GM23338 (cell line): ENCODE measurements around the gene PLXNA2. TPM values are rescaled to one million over a fixed set of nuclear protein-coding genes. Genes with fewer than 3 reads are reported as not detected.

Source experiments
- ATAC-seq: fragments of 200-7000 bp; cut with Tn5 transposase; 3 replicates; pipeline ENCODE4 v1.9.1; 2020
- DNase-seq: peaks from one replicate; pipeline ENCODE4 v3.0.0-alpha.2; 2015; ENCODE audit warnings: low spot score
- H2AFZ ChIP-seq: fragments of 200-600 bp; sonication (generic); 2 replicates; pipeline ENCODE4 v1.8.0; 2016; ENCODE audit warnings: antibody characterized with exemption, mild to moderate bottlenecking, moderate library complexity
- H3F3A ChIP-seq: fragments of 200-600 bp; sonication (generic); replicated peaks from 2 replicates; pipeline ENCODE4 v1.8.0; 2017; ENCODE audit warnings: antibody characterized with exemption, mixed run types, low read depth
- H3K27ac ChIP-seq: fragments of 200-600 bp; sonication (generic); 2 replicates; pipeline ENCODE4 v1.6.1; 2016; ENCODE audit warnings: low read depth
- H3K27me3 ChIP-seq: fragments of 200-600 bp; sonication (generic); 2 replicates; pipeline ENCODE4 v1.8.0; 2016; ENCODE audit warnings: mild to moderate bottlenecking, mixed run types, moderate library complexity; ENCODE audit not compliant: insufficient read depth
- H3K36me3 ChIP-seq: fragments of 200-600 bp; sonication (generic); 2 replicates; pipeline ENCODE4 v1.8.0; 2016; ENCODE audit warnings: mild to moderate bottlenecking; ENCODE audit not compliant: insufficient read depth
- H3K4me1 ChIP-seq: fragments of 200-600 bp; sonication (generic); 2 replicates; pipeline ENCODE4 v1.8.0; 2016; ENCODE audit warnings: mild to moderate bottlenecking, moderate library complexity; ENCODE audit not compliant: insufficient read depth
- H3K4me2 ChIP-seq: fragments of 200-600 bp; sonication (generic); 2 replicates; pipeline ENCODE4 v1.7.1; 2017; ENCODE audit warnings: mixed run types
- H3K4me3 ChIP-seq: fragments of 200-600 bp; sonication (generic); 2 replicates; pipeline ENCODE4 v1.6.1; 2016; ENCODE audit warnings: mixed run types
- H3K79me2 ChIP-seq: fragments of 200-600 bp; sonication (generic); replicated peaks from 2 replicates; pipeline ENCODE4 v1.8.0; 2017; ENCODE audit warnings: mild to moderate bottlenecking; ENCODE audit not compliant: insufficient read depth
- H3K9me2 ChIP-seq: fragments of 200-600 bp; sonication (generic); 2 replicates; pipeline ENCODE4 v1.8.0; 2017; ENCODE audit not compliant: insufficient read depth
- H4K20me1 ChIP-seq: fragments of 200-600 bp; sonication (generic); replicated peaks from 2 replicates; pipeline ENCODE4 v1.8.0; 2017; ENCODE audit warnings: mild to moderate bottlenecking; ENCODE audit not compliant: insufficient read depth
- H3K27ac Mint-ChIP-seq: 2 replicates; pipeline ENCODE4 v1.8.0; 2020; ENCODE audit warnings: inconsistent platforms, mild to moderate bottlenecking, moderate library complexity, mixed read lengths
- H3K27me3 Mint-ChIP-seq: 3 replicates; pipeline ENCODE4 v1.8.0; 2022; ENCODE audit warnings: low read depth, mild to moderate bottlenecking, moderate library complexity, mixed read lengths, inconsistent platforms; ENCODE audit not compliant: insufficient read depth, poor library complexity
- H3K36me3 Mint-ChIP-seq: 3 replicates; pipeline ENCODE4 v1.8.0; 2021; ENCODE audit warnings: low read depth, mild to moderate bottlenecking, inconsistent platforms, moderate library complexity, mixed read lengths
- H3K4me1 Mint-ChIP-seq: 3 replicates; pipeline ENCODE4 v1.8.0; 2020; ENCODE audit warnings: mild to moderate bottlenecking, inconsistent platforms, mixed read lengths
- H3K4me3 Mint-ChIP-seq: 3 replicates; pipeline ENCODE4 v1.8.0; 2021; ENCODE audit warnings: moderate library complexity, mild to moderate bottlenecking, inconsistent platforms, mixed read lengths
- H3K9me3 Mint-ChIP-seq: 3 replicates; pipeline ENCODE4 v1.8.0; 2020; ENCODE audit warnings: moderate library complexity, mild to moderate bottlenecking, inconsistent platforms, mixed read lengths
- CREB1 ChIP-seq: fragments of 250-450 bp; sonication (Bioruptor Pico); IDR thresholded peaks from 2 replicates; pipeline ENCODE4 v1.5.0; 2020; ENCODE audit warnings: low read depth, mild to moderate bottlenecking, moderate library complexity
- CTCF ChIP-seq, 2 experiments: fragments of 200-600 bp in 1 of 2; sonication (generic) in 1 of 2; conservative IDR thresholded peaks; 2 replicates each; pipeline versions ENCODE4 v1.5.1 to v1.6.1; 2016 to 2017; ENCODE audit warnings: antibody characterized with exemption in 2 of 2, low read depth in 2 of 2, mild to moderate bottlenecking in 2 of 2, moderate library complexity in 1 of 2
- ETS1 ChIP-seq: IDR thresholded peaks from 2 replicates; pipeline ENCODE4 v1.6.1; 2016; ENCODE audit warnings: antibody characterized with exemption
- EZH2 ChIP-seq: fragments of 200-600 bp; sonication (generic); IDR thresholded peaks from one replicate; pipeline ENCODE4 v1.8.0; 2017; ENCODE audit warnings: antibody characterized with exemption, mild to moderate bottlenecking, low read depth; ENCODE audit not compliant: unreplicated experiment
- EZH2phosphoT487 ChIP-seq: fragments of 200-600 bp; sonication (generic); IDR thresholded peaks from one replicate; pipeline ENCODE4 v1.8.1; 2018; ENCODE audit warnings: antibody characterized with exemption; ENCODE audit not compliant: unreplicated experiment
- JUNB ChIP-seq: IDR thresholded peaks from one replicate; pipeline ENCODE4 v1.6.1; 2016; ENCODE audit warnings: antibody characterized with exemption; ENCODE audit not compliant: unreplicated experiment
- NANOG ChIP-seq: IDR thresholded peaks from 2 replicates; pipeline ENCODE4 v1.6.1; 2016; ENCODE audit warnings: antibody characterized with exemption, borderline replicate concordance
- POLR2AphosphoS5 ChIP-seq: IDR thresholded peaks from 2 replicates; pipeline ENCODE4 v1.6.1; 2016; ENCODE audit warnings: antibody characterized with exemption, low read depth
- STAT1 ChIP-seq: IDR thresholded peaks from one replicate; pipeline ENCODE4 v1.6.1; 2016; ENCODE audit warnings: antibody characterized with exemption; ENCODE audit not compliant: unreplicated experiment
- ZNF114 ChIP-seq: fragments of 250-450 bp; sonication (Bioruptor Pico); IDR thresholded peaks from 2 replicates; pipeline ENCODE4 v1.5.0; 2020; ENCODE audit warnings: mild to moderate bottlenecking, moderate library complexity
- ZNF331 ChIP-seq: fragments of 250-450 bp; sonication (Bioruptor Pico); IDR thresholded peaks from 2 replicates; pipeline ENCODE4 v1.5.0; 2020; ENCODE audit warnings: low read depth, mild to moderate bottlenecking, moderate library complexity
- polyA plus RNA-seq: library from polyadenylated mRNA; unstranded; fragments of >200 nt; fragmentation: Nextera tagmentation; extraction: Ambion mirVana; gene quantifications from 2 replicates; pipeline ENCODE4 v1.2.1, GENCODE V29; 2016
- total RNA-seq: library from RNA; depleted of rRNA; stranded (reverse); fragments of >200 nt; shearing (Covaris generic); gene quantifications from 2 replicates; pipeline ENCODE4 v1.2.3, GENCODE V29; 2014
- TF ChIP-seq, protein P1 (sequence below): IDR thresholded peaks from one replicate; pipeline ENCODE4 v1.6.1; 2018; ENCODE audit warnings: antibody characterized with exemption; ENCODE audit not compliant: unreplicated experiment
- TF ChIP-seq, protein P2 (sequence below): fragments of 250-450 bp; sonication (Bioruptor Pico); IDR thresholded peaks from 2 replicates; pipeline ENCODE4 v1.5.0; 2020; ENCODE audit warnings: mild to moderate bottlenecking, moderate library complexity

The PLXNA2 gene
- total and polyA plus RNA-seq, 2 experiments from 2014 or later, result 0.40 to 1.8 TPM

- no peak overlapping the region for H3K4me2 ChIP-seq
- H3K36me3 Mint-ChIP-seq, result no peaks in the 10 kb centered on the region
- ATAC-seq, result no peak
- no peaks in the 10 kb centered on the region for H4K20me1 ChIP-seq
- peaks cover 4% of the 10 kb centered on the region for H3K27me3 Mint-ChIP-seq
- no peak overlapping the region for H3K4me3 ChIP-seq
- H3F3A ChIP-seq, result no peaks in the 10 kb centered on the region
- no peaks in the 10 kb centered on the region for H3K27me3 ChIP-seq
- no peaks in the 10 kb centered on the region for H3K4me1 ChIP-seq
- no peaks in the 10 kb centered on the region for H3K9me2 ChIP-seq
- no peaks in the 10 kb centered on the region; the same call in 2 of the 3 replicates for H3K4me1 Mint-ChIP-seq
- H2AFZ ChIP-seq, result no peak overlapping the region
- no peaks in the 10 kb centered on the region for H3K9me3 Mint-ChIP-seq
- H3K4me3 Mint-ChIP-seq, result no peak overlapping the region
- H3K27ac ChIP-seq, result no peak overlapping the region
- TF ChIP-seq CTCF (conservative IDR thresholded peaks at IDR 0.05; ENCODE audit: low read depth in 2 of 2) (no peak), ZNF114 (CRISPR knock-in tag) (no peak), EZH2phosphoT487 (no peak), ETS1 (no peak), NANOG (no peak), STAT1 (no peak), ZNF331 (no peak), CREB1 (no peak), POLR2AphosphoS5 (no peak), EZH2 (no peak), JUNB (no peak)
- TF ChIP-seq, protein P1, sequence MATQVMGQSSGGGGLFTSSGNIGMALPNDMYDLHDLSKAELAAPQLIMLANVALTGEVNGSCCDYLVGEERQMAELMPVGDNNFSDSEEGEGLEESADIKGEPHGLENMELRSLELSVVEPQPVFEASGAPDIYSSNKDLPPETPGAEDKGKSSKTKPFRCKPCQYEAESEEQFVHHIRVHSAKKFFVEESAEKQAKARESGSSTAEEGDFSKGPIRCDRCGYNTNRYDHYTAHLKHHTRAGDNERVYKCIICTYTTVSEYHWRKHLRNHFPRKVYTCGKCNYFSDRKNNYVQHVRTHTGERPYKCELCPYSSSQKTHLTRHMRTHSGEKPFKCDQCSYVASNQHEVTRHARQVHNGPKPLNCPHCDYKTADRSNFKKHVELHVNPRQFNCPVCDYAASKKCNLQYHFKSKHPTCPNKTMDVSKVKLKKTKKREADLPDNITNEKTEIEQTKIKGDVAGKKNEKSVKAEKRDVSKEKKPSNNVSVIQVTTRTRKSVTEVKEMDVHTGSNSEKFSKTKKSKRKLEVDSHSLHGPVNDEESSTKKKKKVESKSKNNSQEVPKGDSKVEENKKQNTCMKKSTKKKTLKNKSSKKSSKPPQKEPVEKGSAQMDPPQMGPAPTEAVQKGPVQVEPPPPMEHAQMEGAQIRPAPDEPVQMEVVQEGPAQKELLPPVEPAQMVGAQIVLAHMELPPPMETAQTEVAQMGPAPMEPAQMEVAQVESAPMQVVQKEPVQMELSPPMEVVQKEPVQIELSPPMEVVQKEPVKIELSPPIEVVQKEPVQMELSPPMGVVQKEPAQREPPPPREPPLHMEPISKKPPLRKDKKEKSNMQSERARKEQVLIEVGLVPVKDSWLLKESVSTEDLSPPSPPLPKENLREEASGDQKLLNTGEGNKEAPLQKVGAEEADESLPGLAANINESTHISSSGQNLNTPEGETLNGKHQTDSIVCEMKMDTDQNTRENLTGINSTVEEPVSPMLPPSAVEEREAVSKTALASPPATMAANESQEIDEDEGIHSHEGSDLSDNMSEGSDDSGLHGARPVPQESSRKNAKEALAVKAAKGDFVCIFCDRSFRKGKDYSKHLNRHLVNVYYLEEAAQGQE, result no peak
- TF ChIP-seq, protein P2, sequence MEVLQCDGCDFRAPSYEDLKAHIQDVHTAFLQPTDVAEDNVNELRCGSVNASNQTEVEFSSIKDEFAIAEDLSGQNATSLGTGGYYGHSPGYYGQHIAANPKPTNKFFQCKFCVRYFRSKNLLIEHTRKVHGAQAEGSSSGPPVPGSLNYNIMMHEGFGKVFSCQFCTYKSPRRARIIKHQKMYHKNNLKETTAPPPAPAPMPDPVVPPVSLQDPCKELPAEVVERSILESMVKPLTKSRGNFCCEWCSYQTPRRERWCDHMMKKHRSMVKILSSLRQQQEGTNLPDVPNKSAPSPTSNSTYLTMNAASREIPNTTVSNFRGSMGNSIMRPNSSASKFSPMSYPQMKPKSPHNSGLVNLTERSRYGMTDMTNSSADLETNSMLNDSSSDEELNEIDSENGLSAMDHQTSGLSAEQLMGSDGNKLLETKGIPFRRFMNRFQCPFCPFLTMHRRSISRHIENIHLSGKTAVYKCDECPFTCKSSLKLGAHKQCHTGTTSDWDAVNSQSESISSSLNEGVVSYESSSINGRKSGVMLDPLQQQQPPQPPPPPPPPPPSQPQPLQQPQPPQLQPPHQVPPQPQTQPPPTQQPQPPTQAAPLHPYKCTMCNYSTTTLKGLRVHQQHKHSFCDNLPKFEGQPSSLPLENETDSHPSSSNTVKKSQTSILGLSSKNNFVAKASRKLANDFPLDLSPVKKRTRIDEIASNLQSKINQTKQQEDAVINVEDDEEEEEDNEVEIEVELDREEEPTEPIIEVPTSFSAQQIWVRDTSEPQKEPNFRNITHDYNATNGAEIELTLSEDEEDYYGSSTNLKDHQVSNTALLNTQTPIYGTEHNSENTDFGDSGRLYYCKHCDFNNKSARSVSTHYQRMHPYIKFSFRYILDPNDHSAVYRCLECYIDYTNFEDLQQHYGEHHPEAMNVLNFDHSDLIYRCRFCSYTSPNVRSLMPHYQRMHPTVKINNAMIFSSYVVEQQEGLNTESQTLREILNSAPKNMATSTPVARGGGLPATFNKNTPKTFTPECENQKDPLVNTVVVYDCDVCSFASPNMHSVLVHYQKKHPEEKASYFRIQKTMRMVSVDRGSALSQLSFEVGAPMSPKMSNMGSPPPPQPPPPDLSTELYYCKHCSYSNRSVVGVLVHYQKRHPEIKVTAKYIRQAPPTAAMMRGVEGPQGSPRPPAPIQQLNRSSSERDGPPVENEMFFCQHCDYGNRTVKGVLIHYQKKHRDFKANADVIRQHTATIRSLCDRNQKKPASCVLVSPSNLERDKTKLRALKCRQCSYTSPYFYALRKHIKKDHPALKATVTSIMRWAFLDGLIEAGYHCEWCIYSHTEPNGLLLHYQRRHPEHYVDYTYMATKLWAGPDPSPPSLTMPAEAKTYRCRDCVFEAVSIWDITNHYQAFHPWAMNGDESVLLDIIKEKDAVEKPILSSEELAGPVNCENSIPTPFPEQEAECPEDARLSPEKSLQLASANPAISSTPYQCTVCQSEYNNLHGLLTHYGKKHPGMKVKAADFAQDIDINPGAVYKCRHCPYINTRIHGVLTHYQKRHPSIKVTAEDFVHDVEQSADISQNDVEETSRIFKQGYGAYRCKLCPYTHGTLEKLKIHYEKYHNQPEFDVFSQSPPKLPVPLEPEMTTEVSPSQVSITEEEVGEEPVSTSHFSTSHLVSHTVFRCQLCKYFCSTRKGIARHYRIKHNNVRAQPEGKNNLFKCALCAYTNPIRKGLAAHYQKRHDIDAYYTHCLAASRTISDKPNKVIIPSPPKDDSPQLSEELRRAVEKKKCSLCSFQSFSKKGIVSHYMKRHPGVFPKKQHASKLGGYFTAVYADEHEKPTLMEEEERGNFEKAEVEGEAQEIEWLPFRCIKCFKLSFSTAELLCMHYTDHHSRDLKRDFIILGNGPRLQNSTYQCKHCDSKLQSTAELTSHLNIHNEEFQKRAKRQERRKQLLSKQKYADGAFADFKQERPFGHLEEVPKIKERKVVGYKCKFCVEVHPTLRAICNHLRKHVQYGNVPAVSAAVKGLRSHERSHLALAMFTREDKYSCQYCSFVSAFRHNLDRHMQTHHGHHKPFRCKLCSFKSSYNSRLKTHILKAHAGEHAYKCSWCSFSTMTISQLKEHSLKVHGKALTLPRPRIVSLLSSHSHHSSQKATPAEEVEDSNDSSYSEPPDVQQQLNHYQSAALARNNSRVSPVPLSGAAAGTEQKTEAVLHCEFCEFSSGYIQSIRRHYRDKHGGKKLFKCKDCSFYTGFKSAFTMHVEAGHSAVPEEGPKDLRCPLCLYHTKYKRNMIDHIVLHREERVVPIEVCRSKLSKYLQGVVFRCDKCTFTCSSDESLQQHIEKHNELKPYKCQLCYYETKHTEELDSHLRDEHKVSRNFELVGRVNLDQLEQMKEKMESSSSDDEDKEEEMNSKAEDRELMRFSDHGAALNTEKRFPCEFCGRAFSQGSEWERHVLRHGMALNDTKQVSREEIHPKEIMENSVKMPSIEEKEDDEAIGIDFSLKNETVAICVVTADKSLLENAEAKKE (CRISPR knock-in tag), result no peak
- DNase-seq, result no peak
- no peaks in the 10 kb centered on the region for H3K36me3 ChIP-seq
- H3K79me2 ChIP-seq, result no peaks in the 10 kb centered on the region
- H3K27ac Mint-ChIP-seq, result no peak overlapping the region
Measured at GRCh38 chr1:207973898-207974568, 270.2 kb downstream of the PLXNA2 start.
